ENCODE results near the gene EPHA8. TPM values are rescaled to one million over a fixed set of nuclear protein-coding genes. Genes with fewer than 3 reads are reported as not detected.

The EPHA8 gene
- total RNA-seq, 1 donor from 2014 or later, result not detected

- no peak for DNase-seq (ENCODE audit: extremely low read depth, low read depth, low spot score)
Measured at GRCh38 chr1:22587247-22587646, 24.0 kb downstream of the EPHA8 start.

DNA sequence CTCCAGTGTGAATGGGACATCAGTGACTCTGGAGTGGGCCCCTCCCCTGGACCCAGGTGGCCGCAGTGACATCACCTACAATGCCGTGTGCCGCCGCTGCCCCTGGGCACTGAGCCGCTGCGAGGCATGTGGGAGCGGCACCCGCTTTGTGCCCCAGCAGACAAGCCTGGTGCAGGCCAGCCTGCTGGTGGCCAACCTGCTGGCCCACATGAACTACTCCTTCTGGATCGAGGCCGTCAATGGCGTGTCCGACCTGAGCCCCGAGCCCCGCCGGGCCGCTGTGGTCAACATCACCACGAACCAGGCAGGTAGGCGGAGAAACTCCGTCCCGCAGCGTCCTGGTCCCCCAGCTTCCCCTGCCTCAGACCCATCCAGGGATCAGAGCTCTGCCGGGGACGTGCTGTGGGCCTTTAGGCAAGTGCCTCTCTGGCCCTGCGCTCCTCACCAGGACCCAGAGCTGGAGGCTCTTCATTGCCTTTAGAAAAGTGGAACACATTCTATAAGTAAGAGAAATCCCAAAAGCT is 25.7 kb downstream of the EPHA8 start:
- DNase-seq (ENCODE audit: extremely low read depth, low read depth, low spot score), result no peak

DNA sequence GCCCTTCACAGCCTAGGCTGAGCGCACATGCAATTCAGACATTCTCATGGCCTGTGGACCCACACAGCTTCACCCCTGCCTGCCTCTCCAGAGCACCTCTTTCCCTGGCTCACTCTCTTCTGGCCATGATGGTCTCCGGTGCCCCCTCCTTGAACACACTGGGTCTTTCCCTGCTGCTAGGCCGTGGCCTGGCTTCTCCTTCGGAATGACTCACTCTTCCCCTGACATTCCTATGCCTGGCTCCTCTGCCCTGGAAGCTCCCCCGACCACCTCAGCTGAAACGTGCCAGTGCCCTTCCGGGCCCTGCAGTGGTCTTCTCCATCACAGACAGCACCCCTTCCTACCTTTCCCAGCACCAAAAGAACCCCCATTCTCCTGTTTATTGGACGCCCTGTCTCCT is 28.3 kb downstream of the EPHA8 start:
- no peak for DNase-seq (ENCODE audit: extremely low read depth, low read depth, low spot score)

DNA sequence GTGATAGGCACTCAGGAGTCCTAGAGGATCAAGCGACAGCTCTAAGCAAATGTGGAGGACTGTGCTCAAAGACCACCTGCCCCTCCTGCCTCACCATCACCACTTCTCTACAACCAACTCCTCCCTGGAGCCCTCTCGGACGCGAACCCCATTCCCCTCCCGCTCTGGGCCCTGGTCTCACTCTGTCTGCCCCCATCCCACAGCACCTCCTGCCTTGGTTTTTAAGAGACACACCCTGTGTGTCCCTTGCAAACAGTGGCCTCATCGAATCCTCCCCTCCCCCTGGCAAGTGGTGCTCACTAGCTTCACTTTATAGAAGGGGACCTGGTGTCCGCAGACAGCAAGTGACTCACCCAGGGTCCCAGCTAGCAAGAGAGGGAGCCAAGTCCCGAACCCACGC is 28.8 kb downstream of the EPHA8 start:
- DNase-seq (ENCODE audit: extremely low read depth, low read depth, low spot score), result no peak

DNA sequence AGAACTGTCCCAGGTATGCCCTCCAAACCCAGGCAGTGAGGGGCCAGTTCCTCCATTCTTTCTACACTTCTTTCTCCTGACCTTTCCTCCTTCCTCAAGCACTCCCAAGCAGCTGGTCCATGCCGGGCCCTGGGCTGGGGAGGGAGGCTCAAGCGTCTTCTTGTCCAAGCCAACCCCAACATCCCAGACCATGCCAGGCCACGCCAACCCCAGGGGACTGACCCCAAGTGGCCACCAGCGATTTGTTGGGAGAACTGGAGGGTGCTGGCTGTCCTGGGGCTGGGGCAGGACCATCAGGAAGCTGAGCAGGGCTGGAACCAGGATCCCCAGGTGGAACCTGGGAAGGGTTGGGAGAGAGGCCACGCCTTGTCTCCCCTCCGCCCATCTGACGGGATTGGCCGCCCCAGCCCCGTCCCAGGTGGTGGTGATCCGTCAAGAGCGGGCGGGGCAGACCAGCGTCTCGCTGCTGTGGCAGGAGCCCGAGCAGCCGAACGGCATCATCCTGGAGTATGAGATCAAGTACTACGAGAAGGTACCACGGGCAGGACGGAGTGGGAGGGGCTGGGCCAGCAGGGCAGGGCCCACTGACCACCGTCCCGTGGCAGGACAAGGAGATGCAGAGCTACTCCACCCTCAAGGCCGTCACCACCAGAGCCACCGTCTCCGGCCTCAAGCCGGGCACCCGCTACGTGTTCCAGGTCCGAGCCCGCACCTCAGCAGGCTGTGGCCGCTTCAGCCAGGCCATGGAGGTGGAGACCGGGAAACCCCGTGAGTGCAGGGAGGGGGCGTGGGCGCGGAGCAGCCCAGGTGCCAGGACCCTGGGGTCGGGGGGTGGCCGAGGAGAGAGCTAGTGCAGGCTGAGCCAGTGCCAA is 29.9 kb downstream of the EPHA8 start:
- DNase-seq (ENCODE audit: extremely low read depth, low read depth, low spot score), result no peak

- no peak for DNase-seq (ENCODE audit: extremely low read depth, low read depth, low spot score)
Measured at GRCh38 chr1:22594396-22594795, 31.1 kb downstream of the EPHA8 start.

DNA sequence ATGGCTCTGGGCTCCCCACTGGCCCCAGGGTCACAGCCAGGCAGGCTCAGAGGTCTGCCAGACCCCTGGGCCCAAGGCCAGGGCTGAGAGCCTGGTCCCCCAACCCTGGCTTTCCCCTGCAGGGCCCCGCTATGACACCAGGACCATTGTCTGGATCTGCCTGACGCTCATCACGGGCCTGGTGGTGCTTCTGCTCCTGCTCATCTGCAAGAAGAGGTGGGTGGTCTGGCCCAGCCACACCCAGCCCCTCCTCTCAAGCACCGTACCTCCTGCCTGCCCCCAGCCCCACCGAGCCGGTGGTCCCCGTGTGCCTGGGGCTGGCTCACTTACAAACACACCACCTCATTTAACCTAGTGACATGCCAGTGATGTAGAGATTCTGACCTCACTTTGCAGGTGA is 31.8 kb downstream of the EPHA8 start:
- DNase-seq (ENCODE audit: extremely low read depth, low read depth, low spot score), result no peak

DNA sequence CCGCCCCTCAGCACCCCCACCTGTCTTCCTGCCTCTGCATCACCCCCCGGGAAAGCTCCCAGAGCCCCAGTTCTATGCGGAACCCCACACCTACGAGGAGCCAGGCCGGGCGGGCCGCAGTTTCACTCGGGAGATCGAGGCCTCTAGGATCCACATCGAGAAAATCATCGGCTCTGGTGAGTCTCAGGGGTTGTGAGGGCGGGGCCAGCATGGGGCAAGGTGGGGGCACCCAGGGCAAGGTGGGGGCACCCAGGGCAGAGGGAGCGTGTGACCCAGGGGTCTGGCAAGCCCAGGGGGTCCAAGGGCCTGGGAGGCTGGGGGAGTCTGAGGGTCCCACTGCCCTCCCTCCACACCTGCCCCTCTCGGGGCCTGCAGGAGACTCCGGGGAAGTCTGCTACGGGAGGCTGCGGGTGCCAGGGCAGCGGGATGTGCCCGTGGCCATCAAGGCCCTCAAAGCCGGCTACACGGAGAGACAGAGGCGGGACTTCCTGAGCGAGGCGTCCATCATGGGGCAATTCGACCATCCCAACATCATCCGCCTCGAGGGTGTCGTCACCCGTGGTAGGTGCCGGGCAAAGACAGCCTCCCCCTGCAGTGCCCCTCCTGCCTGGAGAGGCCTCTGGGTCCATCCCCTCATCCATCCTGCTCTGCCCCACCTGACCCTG is 34.1 kb downstream of the EPHA8 start:
- DNase-seq (ENCODE audit: extremely low read depth, low read depth, low spot score), result no peak

- DNase-seq (ENCODE audit: extremely low read depth, low read depth, low spot score), result no peak
Measured at GRCh38 chr1:22597996-22598395, 34.7 kb downstream of the EPHA8 start.

DNA sequence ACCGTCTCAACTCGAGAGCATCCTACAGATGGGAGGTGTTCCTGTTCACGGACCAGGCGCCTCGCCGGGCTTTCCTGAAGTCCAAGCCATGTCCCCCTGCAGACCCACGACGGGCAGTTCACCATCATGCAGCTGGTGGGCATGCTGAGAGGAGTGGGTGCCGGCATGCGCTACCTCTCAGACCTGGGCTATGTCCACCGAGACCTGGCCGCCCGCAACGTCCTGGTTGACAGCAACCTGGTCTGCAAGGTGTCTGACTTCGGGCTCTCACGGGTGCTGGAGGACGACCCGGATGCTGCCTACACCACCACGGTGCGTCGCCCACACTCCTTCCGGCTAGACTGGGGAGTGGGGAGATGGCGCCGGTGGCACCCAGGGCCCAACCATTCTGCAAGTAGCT is 35.4 kb downstream of the EPHA8 start:
- DNase-seq (ENCODE audit: extremely low read depth, low read depth, low spot score), result no peak

DNA sequence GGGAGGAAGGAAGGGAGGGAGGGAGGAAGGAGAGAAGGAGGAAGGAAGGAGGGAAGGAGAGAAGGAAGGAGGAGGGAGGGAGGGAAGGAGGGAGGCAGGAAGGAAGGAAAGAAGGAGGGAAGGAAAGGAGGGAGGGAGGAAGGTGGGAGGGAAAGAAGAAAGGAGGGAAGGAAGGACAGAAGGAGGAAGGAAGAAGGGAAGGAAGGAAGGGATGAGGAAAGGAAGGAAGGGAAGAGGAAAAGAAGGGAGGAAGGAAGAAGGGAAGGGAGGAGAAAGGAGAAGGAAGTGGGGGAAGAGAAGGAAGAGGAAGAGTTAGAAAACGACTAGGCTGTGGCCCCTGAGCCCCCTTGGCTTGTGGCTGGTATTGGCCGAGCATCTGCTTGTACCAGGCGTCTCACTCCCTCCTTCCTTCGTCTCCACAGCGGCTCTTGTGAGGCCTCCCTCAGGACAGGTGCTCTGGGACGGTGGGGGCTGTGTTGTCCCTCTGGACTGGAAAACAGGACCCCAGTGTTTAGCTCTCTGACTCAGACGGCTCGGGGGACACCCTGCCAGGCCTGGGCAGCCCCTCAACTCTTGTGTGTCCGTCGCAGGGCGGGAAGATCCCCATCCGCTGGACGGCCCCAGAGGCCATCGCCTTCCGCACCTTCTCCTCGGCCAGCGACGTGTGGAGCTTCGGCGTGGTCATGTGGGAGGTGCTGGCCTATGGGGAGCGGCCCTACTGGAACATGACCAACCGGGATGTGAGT is 37.0 kb downstream of the EPHA8 start:
- no peak for DNase-seq (ENCODE audit: extremely low read depth, low read depth, low spot score)

- no peak for DNase-seq (ENCODE audit: extremely low read depth, low read depth, low spot score)
Measured at GRCh38 chr1:22600817-22601605, 37.7 kb downstream of the EPHA8 start.

- no peak for DNase-seq (ENCODE audit: extremely low read depth, low read depth, low spot score)
Measured at GRCh38 chr1:22601610-22602009, 38.3 kb downstream of the EPHA8 start.

DNA sequence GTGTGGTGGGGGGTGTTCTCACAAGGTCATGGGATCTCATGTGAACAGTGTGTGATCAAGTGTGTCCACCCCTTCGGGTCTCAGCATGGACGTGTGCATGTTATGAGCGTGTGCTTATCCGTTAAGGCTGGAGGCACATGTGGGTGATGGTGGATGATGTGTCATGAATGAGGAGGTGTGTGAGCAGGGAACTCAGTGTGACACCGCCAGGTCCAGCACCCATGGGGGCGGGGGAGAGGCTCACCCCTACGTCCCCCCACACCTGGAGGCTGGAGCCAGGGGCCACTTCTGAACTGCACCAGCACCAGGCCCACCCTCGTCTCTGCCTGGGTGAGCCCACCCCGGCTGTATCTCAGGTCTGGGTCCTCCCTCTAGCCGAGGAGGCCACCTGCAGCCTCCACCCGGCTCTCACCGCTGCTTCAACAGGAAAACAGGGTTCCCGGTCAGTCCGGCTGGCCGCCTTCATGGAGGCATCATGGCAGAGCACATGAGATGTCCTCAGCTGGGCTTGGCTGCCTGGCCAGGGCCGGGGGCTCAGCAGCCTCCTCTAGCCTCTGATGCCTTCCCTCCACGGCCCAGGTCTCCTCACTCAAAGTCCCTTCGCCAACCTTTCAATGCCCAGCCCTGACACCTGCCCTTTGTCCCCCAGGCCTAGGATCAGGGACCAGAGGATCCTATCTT is 38.9 kb downstream of the EPHA8 start:
- no peak for DNase-seq (ENCODE audit: extremely low read depth, low read depth, low spot score)

DNA sequence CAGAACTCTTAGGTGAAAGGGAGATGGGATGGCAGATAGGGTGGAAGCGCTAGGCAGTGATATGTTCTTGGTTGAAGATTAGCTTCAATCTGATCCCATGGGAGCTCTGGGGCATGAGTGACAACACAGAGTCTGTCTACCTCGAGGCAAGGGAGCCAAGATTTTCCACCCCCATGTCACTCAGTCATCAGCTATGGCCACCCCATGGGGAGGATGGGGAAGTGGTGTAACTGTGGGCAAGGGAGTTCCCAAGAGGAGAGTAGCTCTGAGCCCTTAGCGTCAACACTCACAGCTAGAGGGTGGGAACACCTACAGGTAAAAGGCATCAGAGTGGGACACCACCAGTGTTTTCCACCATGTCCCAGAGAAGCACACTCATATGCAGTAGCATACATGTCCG is 42.9 kb downstream of the EPHA8 start:
- no peak for DNase-seq (ENCODE audit: extremely low read depth, low read depth, low spot score)

- DNase-seq (ENCODE audit: extremely low read depth, low read depth, low spot score), result no peak
Measured at GRCh38 chr1:22607154-22607553, 43.9 kb downstream of the EPHA8 start.

- no peak for DNase-seq (ENCODE audit: extremely low read depth, low read depth, low spot score)
Measured at GRCh38 chr1:22608361-22608760, 45.1 kb downstream of the EPHA8 start.

- no peak for DNase-seq (ENCODE audit: extremely low read depth, low read depth, low spot score)
Measured at GRCh38 chr1:22609291-22609690, 46.0 kb downstream of the EPHA8 start.

DNA sequence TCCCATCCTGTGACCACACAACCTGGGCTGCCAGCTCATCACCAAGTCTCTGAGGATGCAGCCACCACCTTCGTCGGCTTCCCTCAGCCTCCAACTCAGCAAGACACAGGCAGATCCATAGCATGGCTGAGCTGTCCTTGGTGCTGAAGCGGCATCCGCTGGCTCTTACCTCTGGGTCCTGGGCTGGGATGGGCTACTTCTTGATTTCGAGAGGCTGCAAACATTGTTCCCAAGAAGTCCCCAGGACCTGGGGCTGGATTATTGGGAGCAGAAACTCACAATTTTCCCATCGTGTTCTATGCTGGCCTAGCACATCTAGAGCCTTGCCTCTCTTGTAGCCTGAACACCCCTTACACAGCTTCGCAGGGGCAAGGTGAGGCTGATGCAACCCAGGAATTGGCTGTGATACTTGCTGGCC is 48.2 kb downstream of the EPHA8 start:
- peak; percentile 31 for DNase-seq (ENCODE audit: extremely low read depth, low read depth, low spot score)

Data from glomerular endothelial cell (primary cell).